Stimulated activated CD8-positive, alpha-beta memory T cell treated with anti-CD3 and anti-CD28 coated beads, Interleukin-4, amount 100 ng/mL, for 24 hours (primary cell): ENCODE measurements around the gene ACSS2.

Experiments
- DNase-seq: peaks from one replicate; pipeline ENCODE4 v3.0.0-alpha.2; 2020; ENCODE audit warnings: low read depth

ACSS2 gene

GRCh38 chr20:34915749-34916455 lies 39.5 kb downstream of the ACSS2 start:
- no peak for DNase-seq

GRCh38 chr20:34916774-34917354 lies 40.5 kb downstream of the ACSS2 start:
- DNase-seq, result no peak

GRCh38 chr20:34920055-34920454 lies 43.6 kb downstream of the ACSS2 start:
- no peak for DNase-seq

- DNase-seq, result no peak
These were observed 45.0 kb downstream of the ACSS2 start for GRCh38 chr20:34921436-34921835.

- DNase-seq, result no peak
These were observed 46.4 kb downstream of the ACSS2 start for GRCh38 chr20:34922654-34923381.

- no peak for DNase-seq
These were observed 47.0 kb downstream of the ACSS2 start for GRCh38 chr20:34923414-34923813.

- no peak for DNase-seq
These were observed 48.9 kb downstream of the ACSS2 start for GRCh38 chr20:34925341-34925740.

- DNase-seq, result no peak
These were observed 49.6 kb downstream of the ACSS2 start for GRCh38 chr20:34925981-34926380.

- no peak for DNase-seq
These were observed 50.2 kb downstream of the ACSS2 start for GRCh38 chr20:34926581-34926980.

GRCh38 chr20:34927736-34928135 lies 51.3 kb downstream of the ACSS2 start:
- no peak for DNase-seq

- DNase-seq, result no peak
These were observed 52.0 kb downstream of the ACSS2 start for GRCh38 chr20:34928411-34928810.

GRCh38 chr20:34931771-34932170 lies 55.4 kb downstream of the ACSS2 start:
- no peak for DNase-seq

GRCh38 chr20:34938466-34939163 lies 62.2 kb downstream of the ACSS2 start:
- DNase-seq, result no peak

- DNase-seq, result no peak
These were observed 63.7 kb downstream of the ACSS2 start for GRCh38 chr20:34940081-34940481.

GRCh38 chr20:34941226-34941625 lies 64.8 kb downstream of the ACSS2 start:
- no peak for DNase-seq

- no peak for DNase-seq
These were observed 65.9 kb downstream of the ACSS2 start for GRCh38 chr20:34942301-34942700.

- DNase-seq, result no peak
These were observed 67.6 kb downstream of the ACSS2 start for GRCh38 chr20:34943808-34944567.

GRCh38 chr20:34945315-34946077 lies 69.1 kb downstream of the ACSS2 start:
- DNase-seq, result no peak

- DNase-seq, result no peak
These were observed 70.2 kb downstream of the ACSS2 start for GRCh38 chr20:34946661-34947060.

GRCh38 chr20:34947336-34947735 lies 70.9 kb downstream of the ACSS2 start:
- DNase-seq, result no peak

- DNase-seq, result no peak
These were observed 71.6 kb downstream of the ACSS2 start for GRCh38 chr20:34948030-34948429.
